Measurements from ENCODE around the gene TP73. TPM values are rescaled to one million over a fixed set of nuclear protein-coding genes. Genes with fewer than 3 reads are reported as not detected.

The TP73 gene
- total RNA-seq, 2 donors from 2014 or later, result 1.5 to 5.7 TPM

DNA sequence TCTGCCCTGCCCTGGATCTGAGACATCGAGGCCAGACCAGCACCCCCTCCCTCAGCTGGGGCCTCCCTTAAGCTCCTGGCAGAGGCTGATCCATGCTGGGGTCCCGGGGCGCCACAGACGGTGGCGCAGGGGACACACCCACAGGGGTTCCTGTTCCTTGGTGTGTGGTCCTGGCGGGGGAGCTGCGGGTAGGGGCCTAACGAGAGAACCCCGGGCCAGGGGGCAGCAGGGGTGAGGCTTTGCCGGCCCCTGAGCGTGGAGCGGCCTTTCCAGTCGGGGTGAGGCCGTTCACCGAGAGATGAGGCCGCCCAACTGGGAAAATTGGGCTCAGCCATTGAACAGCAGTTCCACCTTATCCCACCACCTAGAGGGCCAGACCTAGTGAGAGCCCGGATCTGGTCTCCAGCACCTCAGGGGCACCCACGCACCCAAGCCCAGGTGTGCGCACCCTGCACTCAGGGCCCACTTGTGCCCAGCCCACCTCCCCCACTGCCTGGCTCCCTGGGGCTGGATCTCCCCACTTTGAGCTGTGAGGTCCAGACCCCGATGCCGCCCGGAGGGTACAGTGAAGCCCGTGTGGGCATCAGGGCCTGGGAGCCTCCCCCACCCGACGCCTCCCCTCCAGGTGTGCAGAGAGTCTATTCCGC, 54.5 kb downstream of the TP73 start:
- Mint-ChIP-seq H3K4me1 (ENCODE audit: low read depth in 2 of 2) (peaks cover 0 to 4% of the 10 kb centered on the region in 2 donors), H3K36me3 (no peaks in the 10 kb centered on the region), H3K27ac (no peak overlapping the region), H3K4me3 (no peak overlapping the region), H3K27me3 (peaks cover 0 to 2% of the 10 kb centered on the region in 2 donors), H3K9me3 (no peaks in the 10 kb centered on the region)
- no peak for DNase-seq (ENCODE audit: low spot score)
- ATAC-seq, result no peak

DNA sequence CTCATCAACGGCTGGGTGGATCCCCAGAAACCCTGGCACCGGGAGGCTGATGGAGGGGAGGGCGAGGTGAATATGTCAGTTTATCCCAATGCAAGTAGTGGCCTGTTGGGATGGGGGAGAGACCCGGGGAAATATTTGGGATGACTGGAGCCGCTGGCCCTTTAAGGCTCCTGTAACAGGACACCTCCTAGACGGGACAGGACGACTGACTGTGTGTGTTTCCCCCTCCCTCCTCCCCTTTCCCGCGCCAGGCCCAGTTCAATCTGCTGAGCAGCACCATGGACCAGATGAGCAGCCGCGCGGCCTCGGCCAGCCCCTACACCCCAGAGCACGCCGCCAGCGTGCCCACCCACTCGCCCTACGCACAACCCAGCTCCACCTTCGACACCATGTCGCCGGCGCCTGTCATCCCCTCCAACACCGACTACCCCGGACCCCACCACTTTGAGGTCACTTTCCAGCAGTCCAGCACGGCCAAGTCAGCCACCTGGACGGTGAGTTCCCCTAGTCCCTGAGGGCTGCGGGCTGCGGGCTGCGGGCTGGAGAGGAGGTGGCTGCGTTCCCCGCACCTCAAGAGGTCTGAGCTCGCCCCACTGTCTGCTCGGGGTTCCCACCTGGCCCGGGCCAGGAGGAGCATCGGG, 55.1 kb downstream of the TP73 start:
- no peak for DNase-seq (ENCODE audit: low spot score)
- Mint-ChIP-seq H3K27ac (no peak overlapping the region), H3K9me3 (no peaks in the 10 kb centered on the region), H3K4me3 (no peak overlapping the region), H3K27me3 (peaks cover 0 to 4% of the 10 kb centered on the region in 2 donors), H3K4me1 (ENCODE audit: low read depth in 2 of 2) (peaks cover 0 to 4% of the 10 kb centered on the region in 2 donors), H3K36me3 (no peaks in the 10 kb centered on the region)
- ATAC-seq, result no peak

DNA sequence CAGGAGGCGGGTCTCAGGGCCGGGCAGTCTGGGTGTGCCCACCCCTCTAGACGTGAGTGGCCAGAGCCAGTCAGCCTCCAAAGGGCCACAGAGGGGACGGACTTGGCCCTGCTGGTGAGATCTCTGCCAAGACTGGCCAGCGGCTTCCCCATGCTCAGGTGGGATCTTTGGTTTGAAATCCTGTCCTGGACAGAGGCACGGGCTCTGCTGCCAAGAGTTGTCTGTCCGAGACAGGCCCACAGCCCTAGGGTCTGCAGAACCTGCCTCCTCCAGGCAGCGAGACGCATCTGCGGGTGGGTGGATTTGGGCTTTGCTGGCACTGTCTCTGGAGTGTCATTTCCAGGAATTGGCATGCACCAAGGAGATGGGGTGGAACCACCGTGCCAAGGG, 55.6 kb downstream of the TP73 start:
- DNase-seq (ENCODE audit: low spot score) (no peak), ATAC-seq (peak in 1 of 2 donors; percentile 8)
- Mint-ChIP-seq H3K4me3 (no peak overlapping the region), H3K36me3 (no peaks in the 10 kb centered on the region), H3K27me3 (peaks cover 0 to 4% of the 10 kb centered on the region in 2 donors), H3K9me3 (no peaks in the 10 kb centered on the region), H3K27ac (no peak overlapping the region), H3K4me1 (ENCODE audit: low read depth in 2 of 2) (peaks cover 0 to 4% of the 10 kb centered on the region in 2 donors)

DNA sequence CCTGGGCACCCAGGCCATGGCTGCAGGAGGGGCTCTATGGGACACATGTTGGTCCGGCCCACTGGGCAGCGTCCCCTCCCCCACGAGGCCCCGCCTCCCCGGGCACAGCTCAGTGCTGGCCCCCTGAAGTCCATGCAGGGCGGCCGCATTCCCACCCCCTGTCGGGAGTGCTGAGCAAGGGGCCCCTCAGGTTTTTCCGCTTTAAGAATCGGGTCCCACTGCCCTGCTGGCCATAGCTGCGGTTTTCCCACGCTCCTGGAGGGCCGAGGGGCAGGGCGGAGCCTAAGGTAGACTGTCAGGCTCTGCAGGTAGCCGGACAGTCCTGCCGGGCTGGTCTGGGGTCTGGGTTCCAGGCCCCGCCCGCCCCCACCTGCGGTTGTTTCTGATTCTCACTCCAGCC, 56.5 kb downstream of the TP73 start:
- H3K9me3 Mint-ChIP-seq, result no peaks in the 10 kb centered on the region
- DNase-seq (ENCODE audit: low spot score), result no peak
- no peak overlapping the region for H3K4me3 Mint-ChIP-seq
- H3K27me3 Mint-ChIP-seq, result peaks cover 0 to 4% of the 10 kb centered on the region in 2 donors
- ATAC-seq, result no peak
- no peaks in the 10 kb centered on the region for H3K36me3 Mint-ChIP-seq
- peaks cover 0 to 4% of the 10 kb centered on the region in 2 donors for H3K4me1 Mint-ChIP-seq (ENCODE audit: low read depth in 2 of 2)
- H3K27ac Mint-ChIP-seq, result no peak overlapping the region

DNA sequence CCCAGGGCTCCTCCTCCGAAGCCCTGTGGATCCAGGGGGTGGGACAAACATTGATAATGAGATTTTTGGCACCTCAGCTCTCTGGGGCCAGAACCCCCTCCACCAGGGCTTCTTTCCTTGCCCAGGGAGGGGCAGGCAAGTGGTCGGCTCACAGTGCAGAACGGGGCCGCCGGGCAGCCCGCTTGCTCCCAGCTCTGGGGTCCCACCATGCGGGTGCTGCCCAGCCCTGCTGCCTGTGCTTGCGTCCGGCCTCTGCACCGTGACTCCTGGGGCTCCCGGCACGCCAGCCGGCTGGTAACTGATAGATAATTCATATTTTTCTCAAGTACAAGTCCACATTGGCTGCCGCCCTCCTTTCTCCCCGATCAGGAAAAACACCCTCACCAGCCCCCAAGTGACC, 57.9 kb downstream of the TP73 start:
- H3K27ac Mint-ChIP-seq, result no peak overlapping the region
- no peaks in the 10 kb centered on the region for H3K36me3 Mint-ChIP-seq
- H3K27me3 Mint-ChIP-seq, result peaks cover 0 to 4% of the 10 kb centered on the region in 2 donors
- H3K4me1 Mint-ChIP-seq (ENCODE audit: low read depth in 2 of 2), result no peaks in the 10 kb centered on the region
- DNase-seq (ENCODE audit: low spot score) (no peak), ATAC-seq (no peak)
- no peaks in the 10 kb centered on the region for H3K9me3 Mint-ChIP-seq
- no peak overlapping the region for H3K4me3 Mint-ChIP-seq

DNA sequence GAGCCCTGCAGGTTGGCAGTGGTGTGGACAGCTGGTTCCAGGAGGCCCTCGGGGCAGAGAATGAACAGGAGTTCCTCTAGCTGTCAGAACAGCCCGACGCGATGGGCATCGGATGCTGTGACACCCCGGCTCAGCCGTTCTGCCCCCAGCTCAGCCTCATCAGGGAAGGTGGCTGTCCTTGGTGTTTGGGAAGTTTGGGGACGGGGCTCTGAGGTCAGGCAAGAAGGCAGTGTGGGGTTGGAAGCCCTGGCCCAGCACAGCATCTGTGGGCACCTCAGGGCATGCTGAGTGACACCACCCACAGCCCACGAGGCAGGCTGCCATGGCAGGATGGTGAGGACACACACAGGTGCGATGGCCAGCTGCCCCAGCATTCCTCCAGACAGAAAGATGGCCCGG, 59.1 kb downstream of the TP73 start:
- ATAC-seq (no peak), DNase-seq (ENCODE audit: low spot score) (no peak)
- no peak overlapping the region for H3K27ac Mint-ChIP-seq
- H3K36me3 Mint-ChIP-seq, result no peaks in the 10 kb centered on the region
- H3K27me3 Mint-ChIP-seq, result peaks cover 0 to 4% of the 10 kb centered on the region in 2 donors
- no peaks in the 10 kb centered on the region for H3K4me1 Mint-ChIP-seq (ENCODE audit: low read depth in 2 of 2)
- no peaks in the 10 kb centered on the region for H3K9me3 Mint-ChIP-seq
- no peak overlapping the region for H3K4me3 Mint-ChIP-seq

DNA sequence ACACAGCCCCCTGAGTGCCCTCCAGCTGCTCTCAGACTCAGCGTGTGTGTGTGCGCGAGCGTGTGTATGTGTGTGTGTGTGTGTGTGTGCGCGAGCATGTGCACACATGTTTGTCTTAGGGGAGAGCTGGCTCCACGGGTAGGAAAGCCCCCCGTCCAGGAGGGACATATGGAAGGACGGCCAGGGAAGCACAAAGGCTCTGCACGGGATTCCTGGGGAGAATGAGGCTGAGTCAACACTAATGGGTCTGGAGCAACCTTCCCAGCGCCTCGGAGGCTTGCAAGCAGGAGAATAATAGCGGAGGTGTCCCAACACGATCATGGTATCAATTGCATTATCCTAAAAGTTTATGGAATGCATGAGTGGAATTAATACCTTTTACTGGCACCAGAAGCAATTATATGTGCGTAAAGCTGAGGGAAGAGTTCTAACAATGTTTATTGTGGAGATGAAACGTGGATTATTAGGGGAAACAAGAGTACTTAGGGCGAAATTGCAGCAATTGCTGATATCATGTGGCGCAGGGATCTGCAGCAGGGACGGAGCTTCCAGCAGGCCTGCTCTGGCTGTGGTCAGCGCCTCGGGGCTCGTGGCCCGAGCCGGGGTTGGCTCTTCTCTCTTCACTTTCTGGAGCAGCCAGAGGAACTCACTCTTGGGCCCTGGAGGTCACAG, 59.6 kb downstream of the TP73 start:
- H3K27ac Mint-ChIP-seq, result no peak overlapping the region
- H3K27me3 Mint-ChIP-seq, result peaks cover 0 to 4% of the 10 kb centered on the region in 2 donors
- no peak overlapping the region for H3K4me3 Mint-ChIP-seq
- no peaks in the 10 kb centered on the region for H3K9me3 Mint-ChIP-seq
- no peaks in the 10 kb centered on the region for H3K36me3 Mint-ChIP-seq
- ATAC-seq (no peak), DNase-seq (ENCODE audit: low spot score) (no peak)
- H3K4me1 Mint-ChIP-seq (ENCODE audit: low read depth in 2 of 2), result no peaks in the 10 kb centered on the region

DNA sequence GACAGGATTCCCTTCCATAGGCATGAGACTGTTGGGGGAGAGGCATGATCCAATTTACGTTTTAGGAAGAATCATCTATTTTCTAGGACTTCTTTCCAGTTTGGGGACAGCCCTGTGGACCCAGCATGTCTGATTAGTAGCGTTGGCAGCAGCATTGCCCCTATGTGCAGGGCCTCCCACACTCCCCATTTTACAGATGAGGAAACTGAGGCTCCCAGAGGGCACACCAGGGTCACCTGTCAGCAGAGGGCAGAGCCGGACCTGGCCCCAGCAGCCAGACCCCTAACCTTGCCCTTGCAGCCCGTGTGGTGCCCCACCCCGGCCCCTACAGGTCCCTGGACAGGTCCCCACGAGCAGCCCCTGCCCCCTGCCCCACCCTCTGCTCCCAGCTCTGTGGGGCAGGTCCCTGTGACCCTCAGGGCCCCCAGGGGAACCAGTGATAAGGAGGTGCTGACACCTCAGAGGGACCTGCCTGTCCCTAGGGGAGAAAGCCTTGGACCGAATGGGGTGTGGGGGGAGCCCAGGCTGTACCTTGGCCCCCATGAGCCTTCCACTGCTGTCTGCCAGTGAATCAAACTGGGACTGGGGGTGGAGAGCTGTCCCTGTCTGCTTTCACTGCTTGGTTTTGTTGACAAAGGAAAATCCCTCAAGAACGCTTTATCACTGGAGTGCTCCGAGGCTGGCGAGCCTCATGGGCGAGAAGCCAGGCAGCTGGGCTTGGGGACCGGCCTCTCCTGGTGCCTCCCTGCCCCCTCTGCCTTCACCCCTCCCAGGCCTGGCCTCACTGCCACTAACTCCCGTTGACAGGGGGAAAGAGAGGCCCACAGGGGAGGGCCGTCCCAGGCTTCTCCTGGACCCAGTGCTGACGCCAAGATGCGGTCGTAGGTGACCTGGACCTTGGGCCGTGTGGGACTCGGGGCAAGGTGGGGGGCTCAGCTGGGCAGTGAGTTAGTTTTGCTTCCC, 60.5 kb downstream of the TP73 start:
- ATAC-seq (no peak), DNase-seq (ENCODE audit: low spot score) (no peak)
- no peaks in the 10 kb centered on the region for H3K4me1 Mint-ChIP-seq (ENCODE audit: low read depth in 2 of 2)
- no peak overlapping the region for H3K27ac Mint-ChIP-seq
- no peaks in the 10 kb centered on the region for H3K36me3 Mint-ChIP-seq
- peaks cover 0 to 4% of the 10 kb centered on the region in 2 donors for H3K27me3 Mint-ChIP-seq
- no peaks in the 10 kb centered on the region for H3K9me3 Mint-ChIP-seq
- no peak overlapping the region for H3K4me3 Mint-ChIP-seq

DNA sequence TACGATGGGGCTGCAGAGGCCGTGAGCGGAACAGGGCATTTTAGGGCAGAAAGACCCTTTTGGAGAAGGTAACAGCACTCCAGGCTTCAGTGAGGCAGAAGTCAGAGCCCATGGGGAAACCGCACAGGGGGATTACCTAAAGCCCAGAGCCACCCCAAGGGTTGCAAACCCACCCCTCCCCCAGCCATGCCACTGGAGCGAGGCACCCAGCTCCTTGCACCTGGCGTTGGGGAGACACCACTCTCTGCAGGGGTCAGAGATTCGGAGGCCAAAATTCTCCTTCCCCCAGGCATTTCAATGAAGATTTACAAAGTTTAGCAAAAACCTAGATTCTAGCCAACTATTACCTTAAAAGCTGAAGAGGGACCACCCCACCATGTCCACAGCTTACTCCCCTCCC, 61.5 kb downstream of the TP73 start:
- no peaks in the 10 kb centered on the region for H3K4me1 Mint-ChIP-seq (ENCODE audit: low read depth in 2 of 2)
- no peaks in the 10 kb centered on the region for H3K9me3 Mint-ChIP-seq
- DNase-seq (ENCODE audit: low spot score), result no peak
- no peak overlapping the region for H3K27ac Mint-ChIP-seq
- H3K4me3 Mint-ChIP-seq, result no peak overlapping the region
- ATAC-seq, result no peak
- peaks cover 0 to 4% of the 10 kb centered on the region in 2 donors for H3K27me3 Mint-ChIP-seq
- no peaks in the 10 kb centered on the region for H3K36me3 Mint-ChIP-seq

DNA sequence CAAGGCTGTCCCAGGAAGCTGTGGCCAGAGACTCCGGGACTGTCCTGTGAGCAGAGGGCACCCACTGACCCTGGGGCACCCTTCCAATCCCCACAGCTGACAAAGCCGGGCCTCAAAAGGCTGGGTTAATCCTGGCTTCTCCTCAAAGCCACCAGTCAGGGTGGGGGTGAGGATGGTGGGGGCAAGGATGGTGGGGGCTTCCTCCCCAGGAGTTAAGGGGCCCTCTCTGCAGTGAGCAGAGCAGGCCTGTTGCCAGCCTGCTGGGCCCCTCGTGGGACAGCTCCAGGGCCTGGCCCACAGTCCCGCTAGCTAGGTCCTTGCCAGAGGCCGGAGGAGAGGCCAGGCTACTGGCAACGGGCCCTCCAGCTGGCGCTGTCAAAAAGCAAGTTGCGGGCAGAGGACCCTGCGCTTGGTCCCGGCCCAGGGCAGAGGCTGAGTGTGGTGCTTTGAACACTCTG, 62.0 kb downstream of the TP73 start:
- H3K27me3 Mint-ChIP-seq, result peaks cover 0 to 4% of the 10 kb centered on the region in 2 donors
- DNase-seq (ENCODE audit: low spot score) (no peak), ATAC-seq (no peak)
- no peaks in the 10 kb centered on the region for H3K9me3 Mint-ChIP-seq
- H3K27ac Mint-ChIP-seq, result no peak overlapping the region
- H3K4me3 Mint-ChIP-seq, result no peak overlapping the region
- H3K4me1 Mint-ChIP-seq (ENCODE audit: low read depth in 2 of 2), result no peaks in the 10 kb centered on the region
- no peaks in the 10 kb centered on the region for H3K36me3 Mint-ChIP-seq

DNA sequence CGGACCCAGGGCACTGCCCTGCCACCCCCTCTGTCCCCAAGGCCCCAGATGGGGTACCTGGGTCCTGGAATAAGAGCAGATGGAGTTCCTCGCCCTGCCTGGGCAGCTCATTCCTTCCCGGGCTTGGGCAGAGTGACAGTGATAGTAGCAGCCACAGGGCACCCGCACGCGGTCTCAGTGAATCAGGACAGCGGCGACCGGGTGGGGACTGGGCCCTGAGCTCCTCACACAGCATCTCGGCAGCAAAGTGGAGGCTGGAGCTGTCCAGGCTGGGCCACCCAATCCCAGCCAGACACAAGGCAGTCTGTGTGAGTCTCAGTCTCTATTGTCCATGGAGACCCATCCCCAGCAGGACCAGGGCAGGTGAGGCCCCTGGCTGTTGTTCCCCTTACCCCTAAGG, 62.5 kb downstream of the TP73 start:
- H3K27me3 Mint-ChIP-seq, result peaks cover 0 to 4% of the 10 kb centered on the region in 2 donors
- no peak overlapping the region for H3K27ac Mint-ChIP-seq
- H3K36me3 Mint-ChIP-seq, result no peaks in the 10 kb centered on the region
- no peaks in the 10 kb centered on the region for H3K4me1 Mint-ChIP-seq (ENCODE audit: low read depth in 2 of 2)
- no peaks in the 10 kb centered on the region for H3K9me3 Mint-ChIP-seq
- no peak overlapping the region for H3K4me3 Mint-ChIP-seq
- ATAC-seq (no peak), DNase-seq (ENCODE audit: low spot score) (no peak)

DNA sequence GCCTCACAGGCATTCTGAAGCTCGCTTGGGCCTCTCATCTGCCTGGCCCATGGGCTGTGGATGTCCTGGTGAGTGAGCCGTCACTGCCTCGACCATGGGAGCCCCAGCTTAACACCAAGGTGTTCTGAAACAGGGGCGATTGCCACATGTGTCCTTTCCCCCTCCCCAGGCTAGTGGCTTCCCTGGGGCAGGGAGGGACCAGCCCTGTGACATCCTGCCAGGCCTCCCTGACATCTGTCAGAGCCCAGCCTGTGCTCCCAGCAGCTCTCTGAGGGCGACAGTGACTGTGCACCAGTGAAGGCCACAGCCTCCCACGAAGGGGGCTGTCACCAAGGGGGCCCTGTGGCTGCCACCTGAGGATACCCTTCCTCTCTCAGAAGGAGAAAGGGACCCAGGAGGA, 64.0 kb downstream of the TP73 start:
- Mint-ChIP-seq H3K4me3 (no peak overlapping the region), H3K27ac (no peak overlapping the region), H3K9me3 (no peaks in the 10 kb centered on the region), H3K36me3 (no peaks in the 10 kb centered on the region), H3K27me3 (peaks cover 0 to 4% of the 10 kb centered on the region in 2 donors), H3K4me1 (ENCODE audit: low read depth in 2 of 2) (no peaks in the 10 kb centered on the region)
- no peak for DNase-seq (ENCODE audit: low spot score)
- no peak for ATAC-seq

DNA sequence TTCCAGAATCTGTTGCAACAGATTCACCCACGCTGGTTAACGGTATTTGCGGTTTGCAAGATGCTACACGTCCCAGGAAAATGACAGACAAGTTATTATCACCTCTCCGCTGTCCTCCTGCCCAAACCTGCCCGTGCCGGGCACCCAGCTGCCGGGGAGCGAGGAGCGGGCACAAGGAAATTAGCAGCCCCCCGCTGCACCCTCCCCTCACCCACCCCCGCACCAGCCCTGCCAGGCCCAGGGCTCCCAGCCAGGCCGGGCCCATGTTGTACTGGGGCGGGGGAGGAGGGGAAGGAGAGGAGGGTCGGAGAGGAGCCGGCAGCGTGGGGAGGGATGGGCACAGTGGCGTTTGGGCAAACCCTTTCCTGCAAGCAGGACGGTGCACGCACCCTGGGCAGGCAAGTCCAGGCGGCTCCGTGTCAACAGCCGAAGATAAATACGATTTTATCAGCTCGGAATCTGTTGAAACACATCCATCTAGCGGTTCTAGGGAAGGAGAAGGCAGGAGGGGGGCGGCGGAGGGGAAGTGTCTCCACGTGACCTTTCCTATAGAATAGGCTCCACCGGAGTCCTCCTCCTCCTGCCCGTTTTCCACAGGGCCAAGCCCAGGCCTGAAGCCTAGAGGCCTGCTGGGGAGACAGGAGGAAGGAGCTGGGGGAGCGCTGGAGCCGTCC, 64.9 kb downstream of the TP73 start:
- ATAC-seq, result no peak
- H3K4me3 Mint-ChIP-seq, result no peak overlapping the region
- no peaks in the 10 kb centered on the region for H3K9me3 Mint-ChIP-seq
- H3K27me3 Mint-ChIP-seq, result no peaks in the 10 kb centered on the region
- DNase-seq (ENCODE audit: low spot score), result no peak
- no peaks in the 10 kb centered on the region for H3K36me3 Mint-ChIP-seq
- no peaks in the 10 kb centered on the region for H3K4me1 Mint-ChIP-seq (ENCODE audit: low read depth in 2 of 2)
- H3K27ac Mint-ChIP-seq, result no peak overlapping the region
